H1 (cell line): Measurements from ENCODE around the gene ZSCAN12. TPM values are rescaled to one million over a fixed set of nuclear protein-coding genes. Genes with fewer than 3 reads are reported as not detected.

Source experiments
- ASH2L ChIP-seq: fragments of 200-600, 300-600 bp; sonication (generic); IDR thresholded peaks from one replicate; pipeline ENCODE4 v1.7.1; 2017; ENCODE audit warnings: low read length
- ATF2 ChIP-seq: IDR thresholded peaks from 2 replicates; pipeline ENCODE4 v1.6.1; 2012; ENCODE audit warnings: low read length, inconsistent platforms
- ATF3 ChIP-seq: IDR thresholded peaks from 2 replicates; pipeline ENCODE4 v1.6.1; 2011; ENCODE audit warnings: low read depth, mild to moderate bottlenecking, low read length; ENCODE audit not compliant: insufficient read depth
- CHD7 ChIP-seq: fragments of 300-600 bp; sonication (generic); IDR thresholded peaks from 2 replicates; pipeline ENCODE4 v1.7.1; 2012; ENCODE audit warnings: low read length, moderate library complexity, mild to moderate bottlenecking, inconsistent platforms; ENCODE audit not compliant: insufficient replicate concordance
- GABPA ChIP-seq: IDR thresholded peaks from 2 replicates; pipeline ENCODE4 v1.6.1; 2011; ENCODE audit warnings: mild to moderate bottlenecking, low read length, moderate library complexity, borderline replicate concordance; ENCODE audit not compliant: insufficient read depth
- polyA plus RNA-seq, 7 experiments: library from polyadenylated mRNA; depleted of rRNA in 3 of 7; stranded (reverse) in 5 of 7; unstranded in 2 of 7; fragments of >200 nt in 5 of 7; fragments of 200-250 nt in 2 of 7; gene quantifications; 1 replicate in 5 of 7; 2 replicates in 1 of 7; 4 replicates in 1 of 7; pipeline versions ENCODE4 v1.2.1 to v1.2.3, GENCODE V29; 2011 to 2013; ENCODE audit warnings: missing spikeins in 2 of 7, mixed read lengths in 2 of 7
- total RNA-seq: library from RNA; stranded (reverse); fragmentation: NEBNext Ultra II Directional; extraction: Animal tissue kit (Norgen Biotek cat#: 25700); gene quantifications from 2 replicates; pipeline ENCODE4 v1.2.1, GENCODE V29; 2021

ZSCAN12 gene
- total and polyA plus RNA-seq, 2 of the 8 experiments (the other 6 are each of a cell fraction or from before 2014, with no cell fraction given): 2.2 to 9.6 TPM

- no peak for TF ChIP-seq CHD7
- TF ChIP-seq ASH2L: no peak
- no peak for TF ChIP-seq GABPA
- TF ChIP-seq ATF2: no peak
- no peak for TF ChIP-seq ATF3
- TF ChIP-seq, all 59 proteins: peak for 0
These were observed 7.9 kb upstream of the ZSCAN12 start (continued) for GRCh38 chr6:28407401-28407800.
